KBM-7 (cell line): Measurements from ENCODE around the gene NDFIP2.

ENCODE experiments used
- DNase-seq: peaks from one replicate; pipeline ENCODE4 v3.0.0-alpha.2; 2015
- in situ Hi-C: fragments of 300-500 bp; cut with MboI; formaldehyde crosslinking; loops from 2 replicates; pipeline ENCODE4 v1.14.3; 2020; ENCODE audit warnings: low sequenced_read_pairs, low pct_unique_long_range_greater_than_20kb, mixed read lengths

Gene NDFIP2

GRCh38 chr13:79490824-79491223 lies 9.9 kb downstream of the NDFIP2 start:
- in situ Hi-C loops: no loop called here
- no peak for DNase-seq

- DNase-seq: no peak
- in situ Hi-C loops: no loop called here
Measured at GRCh38 chr13:79491715-79492114, 10.8 kb downstream of the NDFIP2 start.

- in situ Hi-C loops: no loop called here
Measured at GRCh38 chr13:79492313-79492798, 11.4 kb downstream of the NDFIP2 start.

GRCh38 chr13:79492918-79493594 lies 12.1 kb downstream of the NDFIP2 start:
- DNase-seq: no peak
- in situ Hi-C loops: no loop called here

More at GRCh38 chr13:79492313-79492798, 11.4 kb downstream of the NDFIP2 start:
- DNase-seq: no peak

GRCh38 chr13:79496188-79496587 lies 15.2 kb downstream of the NDFIP2 start:
- no peak for DNase-seq
- in situ Hi-C loops: no loop called here

GRCh38 chr13:79497064-79497463 lies 16.1 kb downstream of the NDFIP2 start:
- DNase-seq: no peak
- in situ Hi-C loops: no loop called here

- in situ Hi-C loops: no loop called here
- no peak for DNase-seq
Measured at GRCh38 chr13:79497852-79498251, 16.9 kb downstream of the NDFIP2 start.

- no peak for DNase-seq
- in situ Hi-C loops: no loop called here
Measured at GRCh38 chr13:79500829-79501228, 19.9 kb downstream of the NDFIP2 start.

- in situ Hi-C loops: no loop called here
Measured at GRCh38 chr13:79501538-79502232, 20.7 kb downstream of the NDFIP2 start.

GRCh38 chr13:79502859-79503468 lies 22.0 kb downstream of the NDFIP2 start:
- no peak for DNase-seq
- in situ Hi-C loops: no loop called here

More at GRCh38 chr13:79501538-79502232, 20.7 kb downstream of the NDFIP2 start:
- no peak for DNase-seq

- in situ Hi-C loops: no loop called here
- no peak for DNase-seq
Measured at GRCh38 chr13:79503473-79504017, 22.6 kb downstream of the NDFIP2 start.

GRCh38 chr13:79508224-79508961 lies 27.4 kb downstream of the NDFIP2 start:
- DNase-seq: no peak
- in situ Hi-C loops: no loop called here

GRCh38 chr13:79511611-79512010 lies 30.7 kb downstream of the NDFIP2 start:
- in situ Hi-C loops: no loop called here
- no peak for DNase-seq

- in situ Hi-C loops: no loop called here
- no peak for DNase-seq
Measured at GRCh38 chr13:79512950-79513349, 32.0 kb downstream of the NDFIP2 start.

GRCh38 chr13:79516595-79516994 lies 35.6 kb downstream of the NDFIP2 start:
- no peak for DNase-seq
- in situ Hi-C loops: no loop called here

GRCh38 chr13:79519255-79519654 lies 38.3 kb downstream of the NDFIP2 start:
- in situ Hi-C loops: no loop called here
- DNase-seq: no peak

- in situ Hi-C loops: no loop called here
- DNase-seq: peak; percentile 57
Measured at GRCh38 chr13:79522583-79522982, 41.6 kb downstream of the NDFIP2 start.

GRCh38 chr13:79525064-79525857 lies 44.3 kb downstream of the NDFIP2 start:
- DNase-seq: peak; percentile 55
- in situ Hi-C loops: no loop called here

GRCh38 chr13:79527698-79528097 lies 46.7 kb downstream of the NDFIP2 start:
- in situ Hi-C loops: no loop called here
- DNase-seq: no peak
